OCI-LY7 (cell line): ENCODE data around the gene ITPA. TPM values are rescaled to one million over a fixed set of nuclear protein-coding genes. Genes with fewer than 3 reads are reported as not detected.

Source experiments
- BruUV-seq: library from RNA; stranded (reverse); fragments of 400-500 nt; replicated peaks from 2 replicates; lab custom pipeline; 2021; lab: Mats Ljungman, UMichigan
- CTCF ChIA-PET: fragments of 300-600 bp; sonication (Branson Sonifier 250); formaldehyde crosslinking; loops from one replicate; lab custom pipeline; 2022; ENCODE audit warnings: antibody characterized with exemption; ENCODE audit not compliant: unreplicated experiment; lab: Charles Lee
- POLR2A ChIA-PET: fragments of 300-600 bp; sonication (Branson Sonifier 250); formaldehyde crosslinking; loops from one replicate; lab custom pipeline; 2022; ENCODE audit warnings: antibody characterized with exemption; lab: Charles Lee
- DNase-seq: peaks from one replicate; pipeline ENCODE4 v3.0.0-alpha.2; 2015; ENCODE audit warnings: low spot score
- H2AFZ ChIP-seq: fragments of 200-600 bp; sonication (generic), shearing (Covaris generic); 2 replicates; pipeline ENCODE4 v1.6.1; 2014; ENCODE audit warnings: mild to moderate bottlenecking, antibody characterized with exemption, low read length, moderate library complexity
- H3K27ac ChIP-seq: fragments of 200-600 bp; sonication (generic); 2 replicates; pipeline ENCODE4 v1.5.1; 2014; ENCODE audit warnings: mixed run types, low read depth, mild to moderate bottlenecking, moderate library complexity, low read length, inconsistent platforms; ENCODE audit not compliant: poor library complexity, severe bottlenecking
- H3K36me3 ChIP-seq: fragments of 200-600 bp; sonication (generic); 2 replicates; pipeline ENCODE4 v1.6.1; 2014; ENCODE audit warnings: mild to moderate bottlenecking, antibody characterized with exemption, low read length, moderate library complexity, mixed read lengths; ENCODE audit not compliant: insufficient read depth
- H3K4me1 ChIP-seq: fragments of 200-600 bp; sonication (generic); 2 replicates; pipeline ENCODE4 v1.5.1; 2014; ENCODE audit warnings: mild to moderate bottlenecking, low read length; ENCODE audit not compliant: insufficient read depth, poor library complexity, severe bottlenecking
- H3K4me2 ChIP-seq: fragments of 200-600 bp; sonication (generic); 2 replicates; pipeline ENCODE4 v1.6.1; 2014; ENCODE audit warnings: mild to moderate bottlenecking, low read length
- H3K4me3 ChIP-seq: fragments of 200-600 bp; sonication (generic); 2 replicates; pipeline ENCODE4 v1.5.1; 2014; ENCODE audit warnings: mild to moderate bottlenecking, low read depth, low read length; ENCODE audit not compliant: poor library complexity, severe bottlenecking
- H3K79me2 ChIP-seq: fragments of 200-600 bp; sonication (generic); 2 replicates; pipeline ENCODE4 v1.6.1; 2016; ENCODE audit warnings: low read depth, mild to moderate bottlenecking, low read length, moderate library complexity, mixed read lengths; ENCODE audit not compliant: insufficient read depth
- H3K9me2 ChIP-seq: fragments of 200-600 bp; sonication (generic); 2 replicates; pipeline ENCODE4 v1.6.1; 2016; ENCODE audit warnings: mild to moderate bottlenecking, low read length, mixed read lengths; ENCODE audit not compliant: insufficient read depth
- H3K9me3 ChIP-seq: fragments of 200-600 bp; sonication (generic); 2 replicates; pipeline ENCODE4 v1.6.1; 2014; ENCODE audit warnings: mild to moderate bottlenecking, mixed run types, low read length, mixed read lengths
- H4K20me1 ChIP-seq: fragments of 200-600 bp; sonication (generic); 2 replicates; pipeline ENCODE4 v1.6.1; 2014; ENCODE audit warnings: mild to moderate bottlenecking, antibody characterized with exemption, low read length, moderate library complexity, mixed read lengths; ENCODE audit not compliant: insufficient read depth
- CTCF ChIP-seq: fragments of 200-600 bp; sonication (generic); conservative IDR thresholded peaks from 2 replicates; pipeline ENCODE4 v1.5.1; 2014; ENCODE audit warnings: mild to moderate bottlenecking, antibody characterized with exemption, low read length, moderate library complexity, mixed read lengths
- EZH2phosphoT487 ChIP-seq: fragments of 200-600 bp; sonication (generic); IDR thresholded peaks from 2 replicates; pipeline ENCODE4 v1.6.1; 2018; ENCODE audit warnings: low read depth, borderline replicate concordance, mild to moderate bottlenecking, mixed run types, antibody characterized with exemption, low read length, moderate library complexity, mixed read lengths
- intact Hi-C: fragments of 100-400 bp; cut with micrococcal nuclease; formaldehyde crosslinking; loops from one replicate; pipeline ENCODE4 v1.10.0; 2022; ENCODE audit not compliant: unreplicated experiment
- total RNA-seq, 2 experiments: library from RNA; depleted of rRNA in 1 of 2; stranded (reverse); fragments of >200 nt in 1 of 2; shearing (Covaris generic) in 1 of 2; gene quantifications; 2 replicates each; pipeline ENCODE4 v1.2.3, GENCODE V29; 2014 to 2022

The ITPA gene
- total RNA-seq, 2 experiments from 2014 or later = 58.0 to 62.4 TPM

GRCh38 chr20:3174442-3175261 is 34.6 kb upstream of the ITPA start:
- H3K36me3 ChIP-seq = no peaks in the 10 kb centered on the region
- BruUV-seq = no TSS peak
- no peaks in the 10 kb centered on the region for H4K20me1 ChIP-seq
- no peaks in the 10 kb centered on the region for H3K9me2 ChIP-seq
- no peaks in the 10 kb centered on the region for H3K79me2 ChIP-seq
- no peak for TF ChIP-seq EZH2phosphoT487
- no peak for TF ChIP-seq CTCF
- CTCF ChIA-PET = no interaction called here
- no peaks in the 10 kb centered on the region for H3K9me3 ChIP-seq
- H3K4me3 ChIP-seq = peak overlapping the region; percentile 97
- H3K27ac ChIP-seq = no peak overlapping the region
- intact Hi-C loops = no loop called here
- POLR2A ChIA-PET = no interaction called here
- peaks cover 27% of the 10 kb centered on the region for H3K4me1 ChIP-seq
- no peak for DNase-seq
- peak overlapping the region; percentile 85 for H3K4me2 ChIP-seq
- peak overlapping the region; percentile 98 for H2AFZ ChIP-seq

GRCh38 chr20:3175270-3175669 is 34.0 kb upstream of the ITPA start:
- no peak overlapping the region for H3K27ac ChIP-seq
- DNase-seq = no peak
- H3K4me1 ChIP-seq = peaks cover 27% of the 10 kb centered on the region
- peak overlapping the region; percentile 85 for H3K4me2 ChIP-seq
- no peaks in the 10 kb centered on the region for H3K36me3 ChIP-seq
- intact Hi-C loops = no loop called here
- no TSS peak for BruUV-seq
- H3K4me3 ChIP-seq = no peak overlapping the region
- no peaks in the 10 kb centered on the region for H3K9me3 ChIP-seq
- ChIA-PET POLR2A (no interaction called here), CTCF (no interaction called here)
- H3K9me2 ChIP-seq = no peaks in the 10 kb centered on the region
- no peaks in the 10 kb centered on the region for H4K20me1 ChIP-seq
- TF ChIP-seq CTCF (no peak), EZH2phosphoT487 (no peak)
- no peak overlapping the region for H2AFZ ChIP-seq
- H3K79me2 ChIP-seq = no peaks in the 10 kb centered on the region
